Breast epithelium (tissue), 3 donors: ENCODE data around the gene PTPRN2.

Experiments used
- CTCF ChIP-seq, 3 donors: fragments of 450-650 bp; IDR thresholded peaks; one replicate each; pipeline ENCODE4 v1.5.1; 2016 to 2017; ENCODE audit warnings: antibody characterized with exemption in 3 of 3, mild to moderate bottlenecking in 3 of 3, moderate library complexity in 3 of 3
- POLR2A ChIP-seq: fragments of 450-650 bp; IDR thresholded peaks from one replicate; pipeline ENCODE4 v1.6.1; 2016; ENCODE audit warnings: antibody characterized with exemption, mild to moderate bottlenecking, moderate library complexity
- POLR2AphosphoS5 ChIP-seq, 3 donors: sonication (generic); formaldehyde crosslinking; IDR thresholded peaks; one replicate each; pipeline ENCODE4 v1.6.1; 2017; ENCODE audit warnings: antibody characterized with exemption in 3 of 3

GRCh38 chr7:157928808-157929425 is 658.7 kb downstream of the PTPRN2 start:
- TF ChIP-seq CTCF (IDR thresholded peaks at IDR 0.05) (no peak), POLR2A (no peak), POLR2AphosphoS5 (IDR thresholded peaks at IDR 0.05) (no peak)
